ENCODE data around the gene ZIM2. TPM values are rescaled to one million over a fixed set of nuclear protein-coding genes. Genes with fewer than 3 reads are reported as not detected.

ZIM2 gene
- total RNA-seq, 1 experiment from 2014 or later: not detected

DNA sequence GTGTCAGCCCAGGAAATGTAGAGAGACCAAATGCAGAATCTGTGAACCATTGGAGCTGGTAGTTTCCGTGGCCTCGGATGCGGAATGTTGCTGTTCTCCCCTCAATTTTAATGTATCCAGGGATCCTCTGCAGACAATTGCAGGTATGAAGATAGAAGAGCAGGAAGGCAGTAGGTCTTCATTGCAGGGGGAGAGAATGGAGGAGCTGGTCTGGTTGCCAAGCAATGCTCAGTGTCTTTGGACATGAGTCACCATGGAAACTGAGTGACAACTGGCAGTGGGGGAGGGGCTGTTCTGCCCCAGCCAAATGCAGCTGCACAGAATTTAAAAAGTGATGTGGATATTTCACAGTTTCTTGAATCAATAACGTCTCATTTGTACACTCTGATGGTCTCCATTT lies 112.8 kb downstream of the ZIM2 start:
- H3K4me3 ChIP-seq (replicated peaks in 1 of 2; ENCODE audit: low read depth in 1 of 2, low read length in 2 of 2): no peak overlapping the region
- no peak overlapping the region for H3K9ac ChIP-seq (ENCODE audit: low read length)
- ATAC-seq (no peak), DNase-seq (ENCODE audit: low read depth, low spot score) (no peak)
- H3K9me2 ChIP-seq (ENCODE audit: insufficient read depth): no peaks in the 10 kb centered on the region
- ChIA-PET POLR2A (no interaction called here), RAD21 (ENCODE audit: low non-redundant PET in 1 of 2, low total read pairs in 2 of 2, uncharacterized antibody in 2 of 2, unreplicated experiment in 2 of 2) (no interaction called here), CTCF (no interaction called here)
- peaks cover 13 to 18% of the 10 kb centered on the region in 2 experiments; a peak in 2 of 4 replicates for H3K9me3 ChIP-seq (ENCODE audit: control insufficient read depth in 1 of 2, insufficient read depth in 1 of 2, low read depth in 1 of 2, low read length in 2 of 2)
- no peak overlapping the region for H3K4me2 ChIP-seq (ENCODE audit: low read length)
- H3K27ac ChIP-seq (ENCODE audit: low read depth, low read length): no peak overlapping the region
- no peaks in the 10 kb centered on the region for H3K36me3 ChIP-seq (ENCODE audit: control insufficient read depth in 1 of 2, insufficient read depth in 2 of 2, low read length in 2 of 2)
- H4K20me1 ChIP-seq (ENCODE audit: insufficient read depth): no peaks in the 10 kb centered on the region
- no peaks in the 10 kb centered on the region for H3K27me3 ChIP-seq (ENCODE audit: insufficient read depth, low read length)
- TF ChIP-seq ELF1 (IDR thresholded peaks at IDR 0.05; ENCODE audit: borderline replicate concordance, low read depth) (no peak), EGR1 (IDR thresholded peaks at IDR 0.05; ENCODE audit: low read depth) (no peak), SRF (IDR thresholded peaks at IDR 0.05; ENCODE audit: low read depth) (no peak), POLR2AphosphoS5 (IDR thresholded peaks at IDR 0.05; ENCODE audit: low read depth, low read length) (no peak), EZH2phosphoT487 (IDR thresholded peaks at IDR 0.05; ENCODE audit: borderline replicate concordance) (no peak), YY1 (IDR thresholded peaks at IDR 0.05; ENCODE audit: extremely low read depth, insufficient replicate concordance, low read depth, low read length) (no peak), JUND (IDR thresholded peaks at IDR 0.05) (no peak), CBX3 (IDR thresholded peaks at IDR 0.05; ENCODE audit: low read depth) (no peak), TCF7L2 (IDR thresholded peaks at IDR 0.05; ENCODE audit: borderline replicate concordance, extremely low read depth, insufficient read depth, insufficient read length) (no peak), SP1 (IDR thresholded peaks at IDR 0.05; ENCODE audit: low read depth) (no peak), ZNF274 (IDR thresholded peaks at IDR 0.05; ENCODE audit: low read depth, low read length) (no peak), FOSL1 (IDR thresholded peaks at IDR 0.05; ENCODE audit: low read depth) (no peak), RAD21 (IDR thresholded peaks at IDR 0.05; ENCODE audit: low read depth) (no peak), ZFX (IDR thresholded peaks at IDR 0.05) (no peak), POLR2A (IDR thresholded peaks at IDR 0.05; ENCODE audit: borderline replicate concordance, extremely low read depth, insufficient read depth, insufficient read length) (no peak), CEBPB (IDR thresholded peaks at IDR 0.05; ENCODE audit: low read depth) (no peak), EZH2 (IDR thresholded peaks at IDR 0.05) (no peak)
- TF ChIP-seq, protein P1, sequence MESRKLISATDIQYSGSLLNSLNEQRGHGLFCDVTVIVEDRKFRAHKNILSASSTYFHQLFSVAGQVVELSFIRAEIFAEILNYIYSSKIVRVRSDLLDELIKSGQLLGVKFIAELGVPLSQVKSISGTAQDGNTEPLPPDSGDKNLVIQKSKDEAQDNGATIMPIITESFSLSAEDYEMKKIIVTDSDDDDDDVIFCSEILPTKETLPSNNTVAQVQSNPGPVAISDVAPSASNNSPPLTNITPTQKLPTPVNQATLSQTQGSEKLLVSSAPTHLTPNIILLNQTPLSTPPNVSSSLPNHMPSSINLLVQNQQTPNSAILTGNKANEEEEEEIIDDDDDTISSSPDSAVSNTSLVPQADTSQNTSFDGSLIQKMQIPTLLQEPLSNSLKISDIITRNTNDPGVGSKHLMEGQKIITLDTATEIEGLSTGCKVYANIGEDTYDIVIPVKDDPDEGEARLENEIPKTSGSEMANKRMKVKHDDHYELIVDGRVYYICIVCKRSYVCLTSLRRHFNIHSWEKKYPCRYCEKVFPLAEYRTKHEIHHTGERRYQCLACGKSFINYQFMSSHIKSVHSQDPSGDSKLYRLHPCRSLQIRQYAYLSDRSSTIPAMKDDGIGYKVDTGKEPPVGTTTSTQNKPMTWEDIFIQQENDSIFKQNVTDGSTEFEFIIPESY (IDR thresholded peaks at IDR 0.05; ENCODE audit: extremely low read depth, insufficient replicate concordance, low read length): no peak
- TF ChIP-seq, protein P2, sequence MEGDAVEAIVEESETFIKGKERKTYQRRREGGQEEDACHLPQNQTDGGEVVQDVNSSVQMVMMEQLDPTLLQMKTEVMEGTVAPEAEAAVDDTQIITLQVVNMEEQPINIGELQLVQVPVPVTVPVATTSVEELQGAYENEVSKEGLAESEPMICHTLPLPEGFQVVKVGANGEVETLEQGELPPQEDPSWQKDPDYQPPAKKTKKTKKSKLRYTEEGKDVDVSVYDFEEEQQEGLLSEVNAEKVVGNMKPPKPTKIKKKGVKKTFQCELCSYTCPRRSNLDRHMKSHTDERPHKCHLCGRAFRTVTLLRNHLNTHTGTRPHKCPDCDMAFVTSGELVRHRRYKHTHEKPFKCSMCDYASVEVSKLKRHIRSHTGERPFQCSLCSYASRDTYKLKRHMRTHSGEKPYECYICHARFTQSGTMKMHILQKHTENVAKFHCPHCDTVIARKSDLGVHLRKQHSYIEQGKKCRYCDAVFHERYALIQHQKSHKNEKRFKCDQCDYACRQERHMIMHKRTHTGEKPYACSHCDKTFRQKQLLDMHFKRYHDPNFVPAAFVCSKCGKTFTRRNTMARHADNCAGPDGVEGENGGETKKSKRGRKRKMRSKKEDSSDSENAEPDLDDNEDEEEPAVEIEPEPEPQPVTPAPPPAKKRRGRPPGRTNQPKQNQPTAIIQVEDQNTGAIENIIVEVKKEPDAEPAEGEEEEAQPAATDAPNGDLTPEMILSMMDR (IDR thresholded peaks at IDR 0.05 in 2 of 3, conservative IDR thresholded peaks at IDR 0.05 in 1 of 3; ENCODE audit: borderline replicate concordance in 1 of 3, insufficient read depth in 1 of 3, low read depth in 2 of 3, low read length in 2 of 3): no peak
- intact Hi-C loops (cut with micrococcal nuclease): no loop called here
- no peak overlapping the region for H2AFZ ChIP-seq (ENCODE audit: low read depth, low read length, poor library complexity, severe bottlenecking)
- H3K4me1 ChIP-seq (ENCODE audit: control insufficient read depth in 1 of 2, insufficient read depth in 2 of 2, low read length in 2 of 2): no peaks in the 10 kb centered on the region
- BruUV-seq (replicated peaks): no TSS peak
- H3K79me2 ChIP-seq (ENCODE audit: insufficient read depth, low read length): no peaks in the 10 kb centered on the region
